ENCODE data around the gene OR5H14.
"Not testable (repeated sequence)": the region's sequence is repeated elsewhere in the genome, so short reads cannot be mapped to it uniquely, and the experiment has no call there.

The OR5H14 gene

GRCh38 chr3:98147179-98147578, at the start of gene OR5H14:
Gene OR5H14 (plus strand): TSS chr3:98147479. CDS start chr3:98149386, 1,907 bp downstream.
- Mint-ChIP-seq H3K27ac (no peak within 1 kb of the TSS), H3K36me3 (ENCODE audit: low read depth) (no peaks in the 10 kb centered on the region), H3K4me1 (ENCODE audit: low read depth) (no peaks in the 10 kb centered on the region), H3K27me3 (no peaks in the 10 kb centered on the region), H3K9me3 (peaks cover 4% of the 10 kb centered on the region), H3K4me3 (no peak within 1 kb of the TSS)

- Mint-ChIP-seq H3K4me3 (no peak overlapping the region), H3K27me3 (no peaks in the 10 kb centered on the region), H3K9me3 (no peaks in the 10 kb centered on the region), H3K4me1 (ENCODE audit: low read depth) (no peaks in the 10 kb centered on the region), H3K27ac (no peak overlapping the region), H3K36me3 (ENCODE audit: low read depth) (no peaks in the 10 kb centered on the region)
Measured at GRCh38 chr3:98099848-98100247, 47.4 kb upstream of the OR5H14 start.

- no peak overlapping the region for H3K4me3 Mint-ChIP-seq
- H3K36me3 Mint-ChIP-seq (ENCODE audit: low read depth): no peaks in the 10 kb centered on the region
- no peak overlapping the region for H3K27ac Mint-ChIP-seq
- no peaks in the 10 kb centered on the region for H3K9me3 Mint-ChIP-seq
- H3K4me1 Mint-ChIP-seq (ENCODE audit: low read depth): no peaks in the 10 kb centered on the region
- no peaks in the 10 kb centered on the region for H3K27me3 Mint-ChIP-seq
Measured at GRCh38 chr3:98108162-98108561, 39.1 kb upstream of the OR5H14 start.

- H3K36me3 Mint-ChIP-seq (ENCODE audit: low read depth): no peaks in the 10 kb centered on the region
- H3K27me3 Mint-ChIP-seq: no peaks in the 10 kb centered on the region
- H3K4me3 Mint-ChIP-seq: no peak overlapping the region
- H3K4me1 Mint-ChIP-seq (ENCODE audit: low read depth): no peaks in the 10 kb centered on the region
- no peaks in the 10 kb centered on the region for H3K9me3 Mint-ChIP-seq
- H3K27ac Mint-ChIP-seq: no peak overlapping the region
Measured at GRCh38 chr3:98109807-98110549, 37.3 kb upstream of the OR5H14 start.

- Mint-ChIP-seq H3K4me3 (no peak overlapping the region), H3K27me3 (no peaks in the 10 kb centered on the region), H3K27ac (no peak overlapping the region), H3K4me1 (ENCODE audit: low read depth) (no peaks in the 10 kb centered on the region), H3K9me3 (no peaks in the 10 kb centered on the region), H3K36me3 (ENCODE audit: low read depth) (no peaks in the 10 kb centered on the region)
Measured at GRCh38 chr3:98110550-98110908, 36.8 kb upstream of the OR5H14 start.

GRCh38 chr3:98114264-98114663, 33.0 kb upstream of the OR5H14 start:
- no peaks in the 10 kb centered on the region for H3K36me3 Mint-ChIP-seq (ENCODE audit: low read depth)
- no peaks in the 10 kb centered on the region for H3K4me1 Mint-ChIP-seq (ENCODE audit: low read depth)
- H3K27ac Mint-ChIP-seq: no peak overlapping the region
- H3K27me3 Mint-ChIP-seq: peaks cover 13% of the 10 kb centered on the region
- H3K9me3 Mint-ChIP-seq: peaks cover 7% of the 10 kb centered on the region
- H3K4me3 Mint-ChIP-seq: no peak overlapping the region

- Mint-ChIP-seq H3K4me3 (no peak overlapping the region), H3K36me3 (ENCODE audit: low read depth) (no peaks in the 10 kb centered on the region), H3K9me3 (peaks cover 7% of the 10 kb centered on the region), H3K27me3 (peaks cover 13% of the 10 kb centered on the region), H3K27ac (no peak overlapping the region), H3K4me1 (ENCODE audit: low read depth) (no peaks in the 10 kb centered on the region)
Measured at GRCh38 chr3:98115717-98116116, 31.6 kb upstream of the OR5H14 start.

GRCh38 chr3:98130421-98130820, 16.9 kb upstream of the OR5H14 start, which contains the start of gene OR5H1:
Gene OR5H1 (plus strand): TSS chr3:98130721. CDS start chr3:98132698, 1,977 bp downstream.
- Mint-ChIP-seq H3K4me3 (no peak within 1 kb of the TSS), H3K4me1 (ENCODE audit: low read depth) (no peaks in the 10 kb centered on the region), H3K27me3 (no peaks in the 10 kb centered on the region), H3K36me3 (ENCODE audit: low read depth) (no peaks in the 10 kb centered on the region), H3K27ac (no peak within 1 kb of the TSS), H3K9me3 (peaks cover 4% of the 10 kb centered on the region)

- H3K27ac Mint-ChIP-seq: no peak overlapping the region
- no peaks in the 10 kb centered on the region for H3K4me1 Mint-ChIP-seq (ENCODE audit: low read depth)
- no peak overlapping the region for H3K4me3 Mint-ChIP-seq
- no peaks in the 10 kb centered on the region for H3K9me3 Mint-ChIP-seq
- no peaks in the 10 kb centered on the region for H3K27me3 Mint-ChIP-seq
- H3K36me3 Mint-ChIP-seq (ENCODE audit: low read depth): no peaks in the 10 kb centered on the region
Measured at GRCh38 chr3:98136631-98137030, 10.6 kb upstream of the OR5H14 start.

GRCh38 chr3:98137826-98138557, 9.3 kb upstream of the OR5H14 start:
- not testable (repeated sequence) for H3K27ac Mint-ChIP-seq; H3K4me1 Mint-ChIP-seq (ENCODE audit: low read depth); H3K36me3 Mint-ChIP-seq (ENCODE audit: low read depth); H3K27me3 Mint-ChIP-seq; H3K4me3 Mint-ChIP-seq; H3K9me3 Mint-ChIP-seq

- H3K9me3 Mint-ChIP-seq: no peaks in the 10 kb centered on the region
- no peaks in the 10 kb centered on the region for H3K4me1 Mint-ChIP-seq (ENCODE audit: low read depth)
- no peak overlapping the region for H3K27ac Mint-ChIP-seq
- no peaks in the 10 kb centered on the region for H3K27me3 Mint-ChIP-seq
- no peak overlapping the region for H3K4me3 Mint-ChIP-seq
- H3K36me3 Mint-ChIP-seq (ENCODE audit: low read depth): no peaks in the 10 kb centered on the region
Measured at GRCh38 chr3:98140531-98140930, 6.7 kb upstream of the OR5H14 start.

- Mint-ChIP-seq H3K36me3 (ENCODE audit: low read depth) (no peaks in the 10 kb centered on the region), H3K27me3 (no peaks in the 10 kb centered on the region), H3K27ac (no peak overlapping the region), H3K9me3 (peaks cover 4% of the 10 kb centered on the region), H3K4me1 (ENCODE audit: low read depth) (no peaks in the 10 kb centered on the region), H3K4me3 (no peak overlapping the region)
Measured at GRCh38 chr3:98148751-98149150, 1.5 kb downstream of the OR5H14 start.

GRCh38 chr3:98149456-98149855, 2.2 kb downstream of the OR5H14 start:
- H3K9me3 Mint-ChIP-seq; H3K36me3 Mint-ChIP-seq (ENCODE audit: low read depth); H3K27me3 Mint-ChIP-seq; H3K4me3 Mint-ChIP-seq; H3K4me1 Mint-ChIP-seq (ENCODE audit: low read depth); H3K27ac Mint-ChIP-seq: not testable (repeated sequence)

- no peaks in the 10 kb centered on the region for H3K36me3 Mint-ChIP-seq (ENCODE audit: low read depth)
- peaks cover 4% of the 10 kb centered on the region for H3K9me3 Mint-ChIP-seq
- no peaks in the 10 kb centered on the region for H3K27me3 Mint-ChIP-seq
- H3K4me1 Mint-ChIP-seq (ENCODE audit: low read depth): no peaks in the 10 kb centered on the region
- H3K27ac Mint-ChIP-seq: no peak overlapping the region
- H3K4me3 Mint-ChIP-seq: no peak overlapping the region
Measured at GRCh38 chr3:98151241-98151640, 4.0 kb downstream of the OR5H14 start.

- Mint-ChIP-seq H3K27ac (no peak within 1 kb of the TSS), H3K4me1 (ENCODE audit: low read depth) (no peaks in the 10 kb centered on the region), H3K9me3 (no peaks in the 10 kb centered on the region), H3K36me3 (ENCODE audit: low read depth) (no peaks in the 10 kb centered on the region), H3K4me3 (no peak within 1 kb of the TSS), H3K27me3 (peaks cover 10% of the 10 kb centered on the region)
Measured at GRCh38 chr3:98166396-98166795, 19.1 kb downstream of the OR5H14 start, which contains the start of gene OR5H15. Gene OR5H15 (plus strand): TSS chr3:98166696. CDS start chr3:98168700, 2,004 bp downstream.

Measured in stimulated activated naive CD8-positive, alpha-beta T cell treated with anti-CD3 and anti-CD28 coated beads, Interleukin-15, Interleukin-2, amounts not matched to agents 100 ng/mL and 50 ng/mL, for 24 hours (primary cell).